ENCODE measurements around the gene STEAP2.
A peak's percentile ranks its signal among the peaks of the same experiment; 100 is the strongest.

The STEAP2 gene

GRCh38 chr7:90213521-90213920 lies 2.0 kb downstream of the STEAP2 start:
- Histone ChIP-seq H3K27ac (ENCODE audit: low read depth in 2 of 2, low read length in 2 of 2) (no peak overlapping the region), H3K9me3 (ENCODE audit: control insufficient read depth in 2 of 2, low read length in 2 of 2) (no peaks in the 10 kb centered on the region), H3K36me3 (ENCODE audit: control insufficient read depth in 2 of 2, insufficient read depth in 2 of 2, low read length in 2 of 2) (no peaks in the 10 kb centered on the region), H3K4me1 (ENCODE audit: control insufficient read depth in 2 of 2, insufficient read depth in 2 of 2, low read length in 2 of 2) (peaks cover 3 to 5% of the 10 kb centered on the region in 2 donors), H3K9ac (ENCODE audit: low read depth in 1 of 2, low read length in 2 of 2) (no peak overlapping the region), H3K27me3 (ENCODE audit: control insufficient read depth in 2 of 2, insufficient read depth in 2 of 2, low read length in 2 of 2) (no peaks in the 10 kb centered on the region), H3K4me3 (ENCODE audit: low read length in 2 of 2) (peak overlapping the region in 1 of 2 donors; percentile 2)

GRCh38 chr7:90216080-90216674 lies 4.6 kb downstream of the STEAP2 start:
- Histone ChIP-seq H3K4me3 (ENCODE audit: low read length in 2 of 2) (no peak overlapping the region), H3K27me3 (ENCODE audit: control insufficient read depth in 2 of 2, insufficient read depth in 2 of 2, low read length in 2 of 2) (no peaks in the 10 kb centered on the region), H3K27ac (ENCODE audit: low read depth in 2 of 2, low read length in 2 of 2) (no peak overlapping the region), H3K9ac (ENCODE audit: low read depth in 1 of 2, low read length in 2 of 2) (no peak overlapping the region), H3K36me3 (ENCODE audit: control insufficient read depth in 2 of 2, insufficient read depth in 2 of 2, low read length in 2 of 2) (no peaks in the 10 kb centered on the region), H3K9me3 (ENCODE audit: control insufficient read depth in 2 of 2, low read length in 2 of 2) (no peaks in the 10 kb centered on the region), H3K4me1 (ENCODE audit: control insufficient read depth in 2 of 2, insufficient read depth in 2 of 2, low read length in 2 of 2) (peaks cover under 1 to 3% of the 10 kb centered on the region in 2 donors)

- Histone ChIP-seq H3K4me3 (ENCODE audit: low read length in 2 of 2) (no peak overlapping the region), H3K9me3 (ENCODE audit: control insufficient read depth in 2 of 2, low read length in 2 of 2) (no peaks in the 10 kb centered on the region), H3K4me1 (ENCODE audit: control insufficient read depth in 2 of 2, insufficient read depth in 2 of 2, low read length in 2 of 2) (peaks cover 0 to 3% of the 10 kb centered on the region in 2 donors), H3K27ac (ENCODE audit: low read depth in 2 of 2, low read length in 2 of 2) (no peak overlapping the region), H3K27me3 (ENCODE audit: control insufficient read depth in 2 of 2, insufficient read depth in 2 of 2, low read length in 2 of 2) (no peaks in the 10 kb centered on the region), H3K36me3 (ENCODE audit: control insufficient read depth in 2 of 2, insufficient read depth in 2 of 2, low read length in 2 of 2) (no peaks in the 10 kb centered on the region), H3K9ac (ENCODE audit: low read depth in 1 of 2, low read length in 2 of 2) (no peak overlapping the region)
Measured at GRCh38 chr7:90216771-90217170, 5.2 kb downstream of the STEAP2 start.

GRCh38 chr7:90222390-90222789 lies 10.8 kb downstream of the STEAP2 start:
- H3K27ac ChIP-seq (ENCODE audit: low read depth in 2 of 2, low read length in 2 of 2), result no peak overlapping the region
- peaks cover 0 to 3% of the 10 kb centered on the region in 2 donors for H3K4me1 ChIP-seq (ENCODE audit: control insufficient read depth in 2 of 2, insufficient read depth in 2 of 2, low read length in 2 of 2)
- H3K36me3 ChIP-seq (ENCODE audit: control insufficient read depth in 2 of 2, insufficient read depth in 2 of 2, low read length in 2 of 2), result peaks cover 0 to 6% of the 10 kb centered on the region in 2 donors
- H3K9ac ChIP-seq (ENCODE audit: low read depth in 1 of 2, low read length in 2 of 2), result no peak overlapping the region
- no peaks in the 10 kb centered on the region for H3K27me3 ChIP-seq (ENCODE audit: control insufficient read depth in 2 of 2, insufficient read depth in 2 of 2, low read length in 2 of 2)
- no peaks in the 10 kb centered on the region for H3K9me3 ChIP-seq (ENCODE audit: control insufficient read depth in 2 of 2, low read length in 2 of 2)
- H3K4me3 ChIP-seq (ENCODE audit: low read length in 2 of 2), result no peak overlapping the region

DNA sequence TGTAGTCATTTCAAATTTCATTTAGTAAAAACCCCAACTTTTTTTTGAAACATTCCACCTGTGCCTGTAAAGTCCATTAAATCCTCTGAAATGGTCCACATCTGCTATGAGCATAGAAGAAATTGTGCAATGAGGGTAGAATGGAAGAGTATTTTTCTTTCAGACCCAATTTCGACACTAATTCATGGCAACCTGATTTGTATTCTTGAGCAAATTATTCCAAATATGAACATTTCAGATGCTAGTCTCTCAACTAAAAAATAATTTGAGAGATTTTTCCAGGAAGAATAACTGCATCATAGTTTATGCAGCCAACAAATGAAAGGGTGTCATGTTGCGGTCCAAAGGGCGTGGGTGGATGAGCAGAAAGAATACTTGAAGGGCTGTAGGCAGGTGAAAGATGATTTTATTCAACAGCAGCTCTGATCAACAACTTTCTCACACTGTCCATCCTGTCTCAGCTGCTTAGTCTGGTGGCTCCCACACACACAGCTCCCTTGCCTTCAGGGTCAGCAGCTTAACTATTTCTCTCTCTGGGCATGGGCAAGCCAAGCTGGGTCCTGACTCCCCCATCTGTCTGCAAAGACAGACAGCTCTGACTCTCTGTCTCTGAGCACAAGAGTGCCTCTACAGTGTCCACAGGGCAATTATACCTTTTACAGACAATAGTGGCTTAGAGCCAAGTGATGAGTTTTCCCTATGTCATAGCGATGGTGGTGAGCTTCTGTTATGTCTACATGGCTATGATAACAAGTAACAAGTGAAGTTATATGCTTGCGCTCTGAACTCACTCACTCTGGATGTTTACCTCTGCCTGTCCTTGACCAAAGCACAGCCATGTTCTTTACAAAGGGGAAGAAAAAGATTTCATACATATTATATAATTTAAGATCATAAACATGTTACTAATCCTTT lies 11.5 kb downstream of the STEAP2 start:
- Histone ChIP-seq H3K27me3 (ENCODE audit: control insufficient read depth in 2 of 2, insufficient read depth in 2 of 2, low read length in 2 of 2) (no peaks in the 10 kb centered on the region), H3K36me3 (ENCODE audit: control insufficient read depth in 2 of 2, insufficient read depth in 2 of 2, low read length in 2 of 2) (peaks cover 0 to 6% of the 10 kb centered on the region in 2 donors), H3K27ac (ENCODE audit: low read depth in 2 of 2, low read length in 2 of 2) (peak overlapping the region in 1 of 2 donors; percentile 9), H3K4me3 (ENCODE audit: low read length in 2 of 2) (no peak overlapping the region), H3K9me3 (ENCODE audit: control insufficient read depth in 2 of 2, low read length in 2 of 2) (no peaks in the 10 kb centered on the region), H3K9ac (ENCODE audit: low read depth in 1 of 2, low read length in 2 of 2) (no peak overlapping the region), H3K4me1 (ENCODE audit: control insufficient read depth in 2 of 2, insufficient read depth in 2 of 2, low read length in 2 of 2) (peaks cover 0 to 3% of the 10 kb centered on the region in 2 donors)

DNA sequence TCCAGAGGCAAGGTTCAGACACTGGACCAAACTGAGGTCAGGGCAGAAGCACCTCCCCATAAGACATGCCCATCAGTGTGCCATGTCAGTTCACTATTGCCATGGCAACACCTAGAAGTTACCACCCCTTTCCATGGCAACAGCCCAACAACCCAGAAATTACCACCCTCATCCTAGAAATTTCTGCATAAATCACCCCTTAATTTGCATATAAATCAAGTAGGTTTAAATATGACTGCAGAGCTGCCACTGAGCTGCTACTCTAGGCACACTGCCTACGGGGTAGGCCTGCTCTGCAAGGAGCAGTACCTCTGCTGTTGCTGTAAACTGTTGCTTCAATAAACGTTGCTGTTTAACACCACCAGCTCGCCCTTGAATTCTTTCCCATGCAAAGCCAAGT lies 12.7 kb downstream of the STEAP2 start:
- no peak overlapping the region for H3K9ac ChIP-seq (ENCODE audit: low read depth in 1 of 2, low read length in 2 of 2)
- no peak overlapping the region for H3K4me3 ChIP-seq (ENCODE audit: low read length in 2 of 2)
- no peak overlapping the region for H3K27ac ChIP-seq (ENCODE audit: low read depth in 2 of 2, low read length in 2 of 2)
- peaks cover 0 to 6% of the 10 kb centered on the region in 2 donors for H3K36me3 ChIP-seq (ENCODE audit: control insufficient read depth in 2 of 2, insufficient read depth in 2 of 2, low read length in 2 of 2)
- H3K9me3 ChIP-seq (ENCODE audit: control insufficient read depth in 2 of 2, low read length in 2 of 2), result no peaks in the 10 kb centered on the region
- H3K27me3 ChIP-seq (ENCODE audit: control insufficient read depth in 2 of 2, insufficient read depth in 2 of 2, low read length in 2 of 2), result no peaks in the 10 kb centered on the region
- H3K4me1 ChIP-seq (ENCODE audit: control insufficient read depth in 2 of 2, insufficient read depth in 2 of 2, low read length in 2 of 2), result peaks cover 0 to 5% of the 10 kb centered on the region in 2 donors

DNA sequence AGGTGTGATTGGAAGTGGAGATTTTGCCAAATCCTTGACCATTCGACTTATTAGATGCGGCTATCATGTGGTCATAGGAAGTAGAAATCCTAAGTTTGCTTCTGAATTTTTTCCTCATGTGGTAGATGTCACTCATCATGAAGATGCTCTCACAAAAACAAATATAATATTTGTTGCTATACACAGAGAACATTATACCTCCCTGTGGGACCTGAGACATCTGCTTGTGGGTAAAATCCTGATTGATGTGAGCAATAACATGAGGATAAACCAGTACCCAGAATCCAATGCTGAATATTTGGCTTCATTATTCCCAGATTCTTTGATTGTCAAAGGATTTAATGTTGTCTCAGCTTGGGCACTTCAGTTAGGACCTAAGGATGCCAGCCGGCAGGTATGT lies 13.6 kb downstream of the STEAP2 start:
- Histone ChIP-seq H3K27ac (ENCODE audit: low read depth in 2 of 2, low read length in 2 of 2) (no peak overlapping the region), H3K27me3 (ENCODE audit: control insufficient read depth in 2 of 2, insufficient read depth in 2 of 2, low read length in 2 of 2) (no peaks in the 10 kb centered on the region), H3K36me3 (ENCODE audit: control insufficient read depth in 2 of 2, insufficient read depth in 2 of 2, low read length in 2 of 2) (peaks cover 0 to 6% of the 10 kb centered on the region in 2 donors), H3K9ac (ENCODE audit: low read depth in 1 of 2, low read length in 2 of 2) (no peak overlapping the region), H3K9me3 (ENCODE audit: control insufficient read depth in 2 of 2, low read length in 2 of 2) (no peaks in the 10 kb centered on the region), H3K4me1 (ENCODE audit: control insufficient read depth in 2 of 2, insufficient read depth in 2 of 2, low read length in 2 of 2) (peaks cover 0 to 7% of the 10 kb centered on the region in 2 donors), H3K4me3 (ENCODE audit: low read length in 2 of 2) (no peak overlapping the region)

- no peaks in the 10 kb centered on the region for H3K9me3 ChIP-seq (ENCODE audit: control insufficient read depth in 2 of 2, low read length in 2 of 2)
- H3K27ac ChIP-seq (ENCODE audit: low read depth in 2 of 2, low read length in 2 of 2), result no peak overlapping the region
- H3K4me3 ChIP-seq (ENCODE audit: low read length in 2 of 2), result no peak overlapping the region
- H3K9ac ChIP-seq (ENCODE audit: low read depth in 1 of 2, low read length in 2 of 2), result no peak overlapping the region
- peaks cover 0 to 7% of the 10 kb centered on the region in 2 donors for H3K4me1 ChIP-seq (ENCODE audit: control insufficient read depth in 2 of 2, insufficient read depth in 2 of 2, low read length in 2 of 2)
- no peaks in the 10 kb centered on the region for H3K27me3 ChIP-seq (ENCODE audit: control insufficient read depth in 2 of 2, insufficient read depth in 2 of 2, low read length in 2 of 2)
- peaks cover 0 to 6% of the 10 kb centered on the region in 2 donors for H3K36me3 ChIP-seq (ENCODE audit: control insufficient read depth in 2 of 2, insufficient read depth in 2 of 2, low read length in 2 of 2)
Measured at GRCh38 chr7:90225601-90226000, 14.1 kb downstream of the STEAP2 start.

- no peaks in the 10 kb centered on the region for H3K27me3 ChIP-seq (ENCODE audit: control insufficient read depth in 2 of 2, insufficient read depth in 2 of 2, low read length in 2 of 2)
- H3K27ac ChIP-seq (ENCODE audit: low read depth in 2 of 2, low read length in 2 of 2), result no peak overlapping the region
- no peaks in the 10 kb centered on the region for H3K9me3 ChIP-seq (ENCODE audit: control insufficient read depth in 2 of 2, low read length in 2 of 2)
- peaks cover 0 to 7% of the 10 kb centered on the region in 2 donors for H3K4me1 ChIP-seq (ENCODE audit: control insufficient read depth in 2 of 2, insufficient read depth in 2 of 2, low read length in 2 of 2)
- H3K36me3 ChIP-seq (ENCODE audit: control insufficient read depth in 2 of 2, insufficient read depth in 2 of 2, low read length in 2 of 2), result peaks cover 0 to 6% of the 10 kb centered on the region in 2 donors
- no peak overlapping the region for H3K4me3 ChIP-seq (ENCODE audit: low read length in 2 of 2)
- H3K9ac ChIP-seq (ENCODE audit: low read depth in 1 of 2, low read length in 2 of 2), result no peak overlapping the region
Measured at GRCh38 chr7:90227259-90227658, 15.7 kb downstream of the STEAP2 start.

DNA sequence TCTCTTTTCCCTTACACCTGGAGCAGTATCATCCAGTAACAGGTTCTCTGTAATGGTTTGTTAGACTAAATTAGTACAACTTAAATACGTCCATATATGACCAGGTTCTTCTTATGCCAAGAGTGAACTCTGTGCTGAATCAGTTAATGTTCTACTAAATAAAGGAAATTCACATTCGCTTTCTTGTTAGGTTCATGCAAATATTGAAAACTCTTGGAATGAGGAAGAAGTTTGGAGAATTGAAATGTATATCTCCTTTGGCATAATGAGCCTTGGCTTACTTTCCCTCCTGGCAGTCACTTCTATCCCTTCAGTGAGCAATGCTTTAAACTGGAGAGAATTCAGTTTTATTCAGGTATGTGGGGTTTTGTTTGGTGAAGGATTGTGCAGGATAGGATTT lies 18.1 kb downstream of the STEAP2 start:
- peaks cover 0 to 5% of the 10 kb centered on the region in 2 donors for H3K4me1 ChIP-seq (ENCODE audit: control insufficient read depth in 2 of 2, insufficient read depth in 2 of 2, low read length in 2 of 2)
- H3K9ac ChIP-seq (ENCODE audit: low read depth in 1 of 2, low read length in 2 of 2), result peak overlapping the region in 1 of 2 donors; percentile 51
- H3K4me3 ChIP-seq (ENCODE audit: low read length in 2 of 2), result peak overlapping the region in 1 of 2 donors; percentile 62
- H3K9me3 ChIP-seq (ENCODE audit: control insufficient read depth in 2 of 2, low read length in 2 of 2), result no peaks in the 10 kb centered on the region
- no peaks in the 10 kb centered on the region for H3K27me3 ChIP-seq (ENCODE audit: control insufficient read depth in 2 of 2, insufficient read depth in 2 of 2, low read length in 2 of 2)
- H3K36me3 ChIP-seq (ENCODE audit: control insufficient read depth in 2 of 2, insufficient read depth in 2 of 2, low read length in 2 of 2), result peaks cover 0 to 6% of the 10 kb centered on the region in 2 donors
- peak overlapping the region; percentile 64 to 75 for H3K27ac ChIP-seq (ENCODE audit: low read depth in 2 of 2, low read length in 2 of 2)

Measured in mucosa of rectum (tissue), 2 donors.